Measurements from ENCODE around the gene TRIM64.
"Not testable (repeated sequence)": the region's sequence is repeated elsewhere in the genome, so short reads cannot be mapped to it uniquely, and the experiment has no call there.

TRIM64 gene, protein sequence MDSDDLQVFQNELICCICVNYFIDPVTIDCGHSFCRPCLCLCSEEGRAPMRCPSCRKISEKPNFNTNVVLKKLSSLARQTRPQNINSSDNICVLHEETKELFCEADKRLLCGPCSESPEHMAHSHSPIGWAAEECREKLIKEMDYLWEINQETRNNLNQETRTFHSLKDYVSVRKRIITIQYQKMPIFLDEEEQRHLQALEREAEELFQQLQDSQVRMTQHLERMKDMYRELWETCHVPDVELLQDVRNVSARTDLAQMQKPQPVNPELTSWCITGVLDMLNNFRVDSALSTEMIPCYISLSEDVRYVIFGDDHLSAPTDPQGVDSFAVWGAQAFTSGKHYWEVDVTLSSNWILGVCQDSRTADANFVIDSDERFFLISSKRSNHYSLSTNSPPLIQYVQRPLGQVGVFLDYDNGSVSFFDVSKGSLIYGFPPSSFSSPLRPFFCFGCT

DNA sequence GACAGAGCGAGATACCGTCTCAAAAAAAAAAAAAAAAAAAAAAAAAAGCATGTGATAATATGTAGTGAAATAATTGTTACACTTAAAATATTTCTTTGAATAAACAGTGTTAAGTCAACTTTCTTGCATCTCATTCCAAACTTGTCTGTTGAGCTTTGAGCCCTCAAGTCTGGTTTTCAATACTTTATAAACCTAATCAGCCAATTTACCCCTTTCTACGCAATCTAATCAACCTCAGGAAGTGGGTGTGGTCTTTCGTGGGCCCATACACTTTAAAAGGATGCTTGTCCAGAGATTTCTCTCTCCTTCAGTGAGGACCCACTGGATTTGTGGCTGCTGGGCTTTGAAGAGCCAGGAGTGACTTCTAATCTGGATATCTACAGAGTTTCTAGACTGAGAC, at the start of gene TRIM64:
TRIM64 (plus strand) TSS at position 301 of the 400 bp plus-strand sequence. CDS start 2,467 bp downstream, outside the sequence.
- DNase-seq (ENCODE audit: low read depth): not testable (repeated sequence)

DNA sequence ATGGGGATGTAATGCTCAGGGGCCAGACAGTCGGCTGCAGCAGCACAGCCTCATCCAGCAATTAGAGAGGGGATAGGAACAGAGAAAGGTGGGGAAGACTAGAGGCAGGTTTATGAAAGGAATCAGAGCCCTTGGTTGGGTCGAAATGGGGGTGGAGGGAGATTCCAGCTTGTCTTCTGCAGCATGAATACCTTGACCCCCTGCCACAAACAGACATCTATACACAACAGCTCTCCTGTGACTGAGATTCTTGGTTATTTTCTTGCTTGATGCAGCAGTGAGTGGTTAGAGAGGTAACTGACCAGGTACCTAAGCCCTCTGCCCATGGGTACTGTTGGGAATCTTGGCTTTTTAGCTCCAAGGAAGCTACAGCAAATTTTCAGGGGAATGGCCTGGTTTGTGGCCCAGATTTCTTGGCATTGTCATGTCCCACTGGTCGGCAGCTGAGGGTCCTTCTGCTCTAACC, 43.6 kb upstream of the TRIM64 start, which contains the start of gene TRIM49D1:
TRIM49D1 (minus strand) TSS at position 51 of the 466 bp plus-strand sequence. CDS start 4,535 bp downstream, outside the sequence.
- DNase-seq (ENCODE audit: low read depth): no peak

DNA sequence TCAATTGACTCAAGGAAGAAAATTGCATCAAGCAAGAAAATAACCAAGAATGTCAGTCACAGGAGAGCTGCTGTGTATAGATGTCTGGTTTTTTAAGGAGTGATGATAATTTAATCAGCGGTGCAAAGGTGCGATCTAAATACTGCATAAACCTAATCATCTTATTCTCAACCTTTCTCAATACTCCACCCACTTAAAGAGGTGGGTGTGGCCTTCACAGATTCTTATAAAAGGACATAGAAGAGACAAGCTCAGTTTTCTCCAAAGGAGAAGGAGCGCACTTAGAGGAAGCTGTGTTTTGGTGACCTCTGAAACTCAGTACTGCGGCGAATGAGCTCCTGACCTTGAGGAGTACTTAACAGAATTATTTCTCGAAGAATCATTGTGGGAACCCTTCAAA, 42.1 kb upstream of the TRIM64 start, which contains the start of gene TRIM49D2:
TRIM49D2 (plus strand) TSS at position 301 of the 400 bp plus-strand sequence. CDS start 2,698 bp downstream, outside the sequence.
- DNase-seq (ENCODE audit: low read depth): not testable (repeated sequence)

DNA sequence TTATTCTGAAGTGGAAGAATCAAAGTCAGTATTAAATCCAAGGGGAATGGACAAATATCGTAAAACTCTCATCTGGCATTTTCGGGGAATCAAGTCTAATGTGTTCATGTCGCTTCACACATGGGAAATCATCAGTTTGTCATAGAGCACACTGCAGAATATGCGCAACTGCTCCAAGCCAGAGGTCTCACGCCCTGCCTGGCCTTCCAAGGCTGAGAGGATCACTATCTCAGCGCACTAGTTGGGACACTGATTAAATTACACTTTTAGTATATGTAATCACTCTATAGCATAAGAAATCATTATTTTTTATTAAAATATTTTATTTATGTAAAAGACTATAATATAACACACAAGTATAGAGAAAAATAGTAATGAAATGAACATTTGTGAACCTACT, 5.0 kb upstream of the TRIM64 start:
- DNase-seq (ENCODE audit: low read depth): not testable (repeated sequence)

Data from activated gamma-delta T cell treated with anti-CD3 and anti-CD28 coated beads, Interleukin-2, amount 50 U/mL, for 16 hours (primary cell).